Measurements from ENCODE around the gene ENTPD3. TPM values are rescaled to one million over a fixed set of nuclear protein-coding genes. Genes with fewer than 3 reads are reported as not detected.

ENTPD3 gene
- total and polyA plus RNA-seq, 9 donors: 0.46 to 5.6 (median 1.3) TPM

DNA sequence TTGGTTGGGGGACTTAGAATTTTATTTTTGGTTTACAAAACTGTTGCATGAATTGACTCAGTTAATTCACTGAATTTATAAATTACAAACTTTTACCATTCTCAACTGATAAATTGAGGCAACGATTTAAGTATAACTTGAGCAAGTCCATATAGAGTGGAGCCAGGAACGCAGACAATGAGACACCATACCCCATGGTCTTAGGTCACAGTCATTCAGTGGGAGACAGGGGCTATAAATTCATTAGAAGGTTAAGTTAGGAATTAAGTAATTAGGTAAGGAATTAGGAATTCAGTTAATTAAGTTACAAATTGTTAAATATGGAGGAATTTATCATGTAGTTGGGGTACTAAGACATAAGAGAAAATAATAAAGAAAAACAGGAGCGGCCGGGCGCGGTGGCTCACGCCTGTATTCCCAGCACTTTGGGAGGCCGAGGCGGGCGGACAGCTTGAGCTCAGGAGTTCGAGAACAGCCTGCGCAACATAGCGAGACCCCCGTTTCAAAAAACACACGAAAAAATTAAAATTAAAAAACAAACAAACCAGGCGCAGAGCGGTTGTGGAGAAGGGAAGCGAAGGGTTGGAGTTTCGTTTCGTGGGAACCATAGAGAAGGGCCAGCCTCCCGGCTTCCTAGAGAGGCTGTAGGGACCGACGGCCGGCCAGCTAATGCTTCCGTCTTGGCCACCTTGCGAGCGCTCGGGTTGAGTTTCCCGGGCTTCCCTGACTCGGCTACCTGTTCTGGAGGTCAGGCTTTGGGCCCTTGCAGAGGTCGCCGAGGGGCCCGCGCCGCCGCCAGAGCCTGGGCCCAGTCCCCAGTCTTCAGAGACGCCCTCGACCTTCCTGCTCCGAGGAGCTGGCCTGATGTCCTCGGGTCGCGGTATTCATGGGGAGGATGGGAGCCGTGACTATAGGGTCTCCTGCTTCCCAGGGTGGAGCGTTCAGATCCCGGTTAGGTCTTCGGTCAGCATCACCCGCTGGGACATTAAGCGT is 89.8 kb downstream of the ENTPD3 start, which contains the start of gene ZNF619:
ZNF619 (plus strand) TSS at position 645 of the 993 bp plus-strand sequence. CDS start 858 bp downstream, outside the sequence.
- 4 to 8% (median 6%) methylated on average over 48 of the region's 48 CpGs for WGBS, 3 donors
- no peaks in the 10 kb centered on the region for H3K9me3 ChIP-seq
- peak within 1 kb of the TSS in 1 of 2 donors; percentile 21 for H3K27ac ChIP-seq
- H3K27me3 ChIP-seq: no peaks in the 10 kb centered on the region
- intact Hi-C loops (cut with DNase I): no loop called here
- peak; percentile 66 to 82 (median 74) for DNase-seq
- TF ChIP-seq, protein P1, sequence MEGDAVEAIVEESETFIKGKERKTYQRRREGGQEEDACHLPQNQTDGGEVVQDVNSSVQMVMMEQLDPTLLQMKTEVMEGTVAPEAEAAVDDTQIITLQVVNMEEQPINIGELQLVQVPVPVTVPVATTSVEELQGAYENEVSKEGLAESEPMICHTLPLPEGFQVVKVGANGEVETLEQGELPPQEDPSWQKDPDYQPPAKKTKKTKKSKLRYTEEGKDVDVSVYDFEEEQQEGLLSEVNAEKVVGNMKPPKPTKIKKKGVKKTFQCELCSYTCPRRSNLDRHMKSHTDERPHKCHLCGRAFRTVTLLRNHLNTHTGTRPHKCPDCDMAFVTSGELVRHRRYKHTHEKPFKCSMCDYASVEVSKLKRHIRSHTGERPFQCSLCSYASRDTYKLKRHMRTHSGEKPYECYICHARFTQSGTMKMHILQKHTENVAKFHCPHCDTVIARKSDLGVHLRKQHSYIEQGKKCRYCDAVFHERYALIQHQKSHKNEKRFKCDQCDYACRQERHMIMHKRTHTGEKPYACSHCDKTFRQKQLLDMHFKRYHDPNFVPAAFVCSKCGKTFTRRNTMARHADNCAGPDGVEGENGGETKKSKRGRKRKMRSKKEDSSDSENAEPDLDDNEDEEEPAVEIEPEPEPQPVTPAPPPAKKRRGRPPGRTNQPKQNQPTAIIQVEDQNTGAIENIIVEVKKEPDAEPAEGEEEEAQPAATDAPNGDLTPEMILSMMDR (IDR thresholded peaks at IDR 0.05): no peak
- TF ChIP-seq POLR2A (IDR thresholded peaks at IDR 0.05) (no peak), EP300 (IDR thresholded peaks at IDR 0.05) (no peak)
- H3K36me3 ChIP-seq: no peaks in the 10 kb centered on the region
- H3K4me3 ChIP-seq: peak within 1 kb of the TSS; percentile 96
- H3K4me1 ChIP-seq (ENCODE audit: insufficient read depth): peaks cover 4% of the 10 kb centered on the region

DNA sequence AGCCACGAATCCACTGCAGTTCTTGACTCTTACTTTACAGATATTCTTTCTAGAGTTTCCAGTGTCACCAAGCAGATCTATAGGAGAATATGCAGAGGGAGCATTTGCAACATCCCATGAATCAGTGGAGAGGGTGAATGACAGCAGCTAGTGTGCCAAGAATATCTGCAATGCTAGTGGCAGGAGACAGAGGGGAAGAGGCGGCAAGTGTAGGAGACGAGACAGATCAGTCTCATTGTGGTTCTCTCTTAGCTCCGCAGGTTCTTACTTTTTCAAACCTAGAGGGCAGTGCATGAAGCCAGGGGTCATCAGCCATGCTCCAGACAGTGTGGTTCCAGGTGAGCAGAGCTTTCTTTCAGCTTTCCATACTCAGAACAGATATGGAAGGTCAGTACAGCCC is 90.7 kb downstream of the ENTPD3 start:
- 45 to 61% (median 50%) methylated on average over 4 of the region's 4 CpGs for WGBS, 3 donors
- H3K4me1 ChIP-seq (ENCODE audit: insufficient read depth): peaks cover 4% of the 10 kb centered on the region
- no peaks in the 10 kb centered on the region for H3K9me3 ChIP-seq
- no peaks in the 10 kb centered on the region for H3K36me3 ChIP-seq
- H3K27ac ChIP-seq: no peak overlapping the region
- DNase-seq: no peak
- intact Hi-C loops (cut with DNase I): no loop called here
- peak overlapping the region; percentile 96 for H3K4me3 ChIP-seq
- no peaks in the 10 kb centered on the region for H3K27me3 ChIP-seq
- TF ChIP-seq POLR2A (IDR thresholded peaks at IDR 0.05) (no peak), EP300 (IDR thresholded peaks at IDR 0.05) (no peak)
- TF ChIP-seq, protein P1 (IDR thresholded peaks at IDR 0.05): no peak

Other genes with a start within 250 kb of the ENTPD3 start
- gene EIF1B, start 77.5 kb upstream of the ENTPD3 start, total RNA-seq: 100 to 1,000 TPM in 1 of 7 donors, 10 to 100 TPM in 6; 30.4 to 108 (median 73.0) TPM
- gene EIF1B, start 77.5 kb upstream of the ENTPD3 start, polyA plus RNA-seq: 100 to 1,000 TPM in 1 of 2 donors, 10 to 100 TPM in 1; 99.1 to 156 TPM
- 1,000 to 10,000 TPM in 5 of 7 donors, 100 to 1,000 TPM in 2; 668 to 4,413 (median 2,836) TPM for gene RPL14, start 70.2 kb downstream of the ENTPD3 start, total RNA-seq
- gene RPL14, start 70.2 kb downstream of the ENTPD3 start, polyA plus RNA-seq: 1,000 to 10,000 TPM; 1,943 to 2,259 TPM
- gene ZNF619, start 89.9 kb downstream of the ENTPD3 start, total RNA-seq: 1 to 10 TPM; 2.1 to 9.3 (median 6.5) TPM
- gene ZNF619, start 89.9 kb downstream of the ENTPD3 start, polyA plus RNA-seq: 1 to 10 TPM; 2.3 to 9.2 TPM
- gene ZNF620, start 118.9 kb downstream of the ENTPD3 start, total RNA-seq: 1 to 10 TPM; 1.4 to 4.2 (median 3.8) TPM
- gene ZNF620, start 118.9 kb downstream of the ENTPD3 start, polyA plus RNA-seq: 1 to 10 TPM; 2.0 to 3.1 TPM
- 10 to 100 TPM in 5 of 7 donors, 1 to 10 TPM in 2; 8.0 to 28.5 (median 17.6) TPM for gene ZNF621, start 137.8 kb downstream of the ENTPD3 start, total RNA-seq
- gene ZNF621, start 137.8 kb downstream of the ENTPD3 start, polyA plus RNA-seq: 10 to 100 TPM; 12.2 to 23.8 TPM